Breast epithelium (tissue), 4 donors: ENCODE results near the gene OSBPL1A. TPM values are rescaled to one million over a fixed set of nuclear protein-coding genes. Genes with fewer than 3 reads are reported as not detected.

Experiments
- DNase-seq, 2 donors: peaks; one replicate each; pipeline ENCODE4 v3.0.0-alpha.2; 2019; ENCODE audit warnings: low spot score in 2 of 2
- H3K27ac ChIP-seq, 2 donors: fragments of 200-600 bp; sonication (generic) in 1 of 2; one replicate each; pipeline ENCODE4 v1.5.1; 2016 to 2019; ENCODE audit warnings: mild to moderate bottlenecking in 1 of 2
- H3K27me3 ChIP-seq, 2 donors: fragments of 200-600 bp; sonication (generic) in 1 of 2; one replicate each; pipeline versions ENCODE4 v1.5.1 to v1.6.0; 2017 to 2019; ENCODE audit warnings: control low read depth in 1 of 2, mild to moderate bottlenecking in 1 of 2
- H3K36me3 ChIP-seq: fragments of 200-600 bp; one replicate; pipeline ENCODE4 v1.5.1; 2019
- H3K4me1 ChIP-seq, 2 donors: fragments of 200-600 bp; sonication (generic); one replicate each; pipeline ENCODE4 v1.5.1; 2016 to 2019; ENCODE audit warnings: control low read depth in 1 of 2
- H3K4me3 ChIP-seq, 3 donors: fragments of 200-600 bp; sonication (generic); 1 replicate in 2 of 3; 2 replicates in 1 of 3; pipeline ENCODE4 v1.5.1; 2016 to 2019; ENCODE audit warnings: mild to moderate bottlenecking in 3 of 3, moderate library complexity in 2 of 3
- H3K9me3 ChIP-seq, 2 donors: fragments of 200-600 bp; sonication (generic) in 1 of 2; one replicate each; pipeline ENCODE4 v1.5.1; 2016 to 2019; ENCODE audit warnings: control low read depth in 1 of 2
- CTCF ChIP-seq, 3 donors: fragments of 450-650 bp; IDR thresholded peaks; one replicate each; pipeline ENCODE4 v1.5.1; 2016 to 2017; ENCODE audit warnings: antibody characterized with exemption in 3 of 3, mild to moderate bottlenecking in 3 of 3, moderate library complexity in 3 of 3
- POLR2A ChIP-seq: fragments of 450-650 bp; IDR thresholded peaks from one replicate; pipeline ENCODE4 v1.6.1; 2016; ENCODE audit warnings: antibody characterized with exemption, mild to moderate bottlenecking, moderate library complexity
- POLR2AphosphoS5 ChIP-seq, 3 donors: sonication (generic); formaldehyde crosslinking; IDR thresholded peaks; one replicate each; pipeline ENCODE4 v1.6.1; 2017; ENCODE audit warnings: antibody characterized with exemption in 3 of 3
- intact Hi-C: fragments of 100-400 bp; cut with DNase I; formaldehyde crosslinking; loops from one replicate; pipeline ENCODE4 v1.15.1; 2023; ENCODE audit warnings: low total_unique reads
- total RNA-seq, 3 donors: library from RNA; depleted of rRNA; stranded (reverse); fragments of >200 nt; gene quantifications; one replicate each; pipeline ENCODE4 v1.1.0, GENCODE V29; 2016

OSBPL1A gene
- total RNA-seq, 3 donors from 2014 or later, result 61.1 to 84.3 (median 77.0) TPM

GRCh38 chr18:24319757-24320156, 77.9 kb downstream of the OSBPL1A start:
- DNase-seq, result no peak
- Histone ChIP-seq H3K36me3 (no peaks in the 10 kb centered on the region), H3K9me3 (no peaks in the 10 kb centered on the region), H3K4me3 (no peak overlapping the region), H3K27ac (no peak overlapping the region), H3K27me3 (no peaks in the 10 kb centered on the region), H3K4me1 (no peaks in the 10 kb centered on the region)
- intact Hi-C loops, result no loop called here
- TF ChIP-seq POLR2AphosphoS5 (IDR thresholded peaks at IDR 0.05) (no peak), POLR2A (no peak), CTCF (IDR thresholded peaks at IDR 0.05) (no peak)

GRCh38 chr18:24317370-24317769, 80.3 kb downstream of the OSBPL1A start:
- TF ChIP-seq POLR2A, result no peak
- TF ChIP-seq CTCF (IDR thresholded peaks at IDR 0.05), result no peak
- no peak for TF ChIP-seq POLR2AphosphoS5 (IDR thresholded peaks at IDR 0.05)
- DNase-seq, result no peak
- Histone ChIP-seq H3K9me3 (no peaks in the 10 kb centered on the region), H3K4me3 (no peak overlapping the region), H3K27ac (no peak overlapping the region), H3K4me1 (no peaks in the 10 kb centered on the region), H3K36me3 (no peaks in the 10 kb centered on the region), H3K27me3 (no peaks in the 10 kb centered on the region)
- intact Hi-C loops, result no loop called here

DNA sequence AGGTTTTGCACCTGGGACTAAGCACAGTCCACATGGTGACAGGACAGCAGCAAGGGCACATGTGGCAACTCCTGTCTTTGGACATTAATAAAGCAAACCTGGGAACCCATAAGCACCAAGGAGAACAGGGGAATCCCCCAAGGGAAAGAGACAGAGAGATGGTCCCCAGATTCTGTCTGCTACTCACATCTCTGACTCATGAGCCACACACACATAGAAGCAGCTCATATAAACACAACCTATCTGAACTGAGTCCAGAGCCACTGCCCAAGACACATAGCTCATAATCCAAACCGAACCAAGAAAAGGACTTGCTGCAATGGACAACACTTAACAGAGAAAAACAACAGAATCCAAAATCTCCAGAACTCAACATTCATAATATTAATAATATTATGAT, 82.5 kb downstream of the OSBPL1A start:
- TF ChIP-seq CTCF (IDR thresholded peaks at IDR 0.05) (no peak), POLR2AphosphoS5 (IDR thresholded peaks at IDR 0.05) (no peak), POLR2A (no peak)
- H3K27me3 ChIP-seq, result no peaks in the 10 kb centered on the region

DNA sequence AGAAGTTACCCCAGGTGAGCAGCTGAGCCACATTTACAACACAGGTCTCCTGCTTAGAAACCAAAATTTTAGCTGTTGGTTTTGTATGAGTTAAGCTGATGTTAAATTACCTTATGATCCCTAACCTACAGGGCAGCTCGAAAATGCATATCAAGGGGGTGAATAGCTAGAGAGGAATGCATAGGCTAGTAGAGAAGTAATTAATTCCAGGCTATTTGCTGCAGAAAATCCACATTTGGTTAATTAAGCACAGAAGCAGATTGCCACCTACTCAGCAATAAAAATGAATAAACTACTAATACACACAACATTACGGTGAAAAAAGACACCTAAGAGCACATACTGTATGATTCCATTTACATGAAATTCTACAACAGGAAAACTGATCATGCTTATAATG, 91.4 kb downstream of the OSBPL1A start:
- DNase-seq, result no peak
- Histone ChIP-seq H3K4me1 (no peaks in the 10 kb centered on the region), H3K27me3 (no peaks in the 10 kb centered on the region), H3K36me3 (no peaks in the 10 kb centered on the region), H3K4me3 (no peak overlapping the region), H3K27ac (no peak overlapping the region), H3K9me3 (no peaks in the 10 kb centered on the region)
- intact Hi-C loops, result no loop called here
- TF ChIP-seq POLR2A (no peak), CTCF (IDR thresholded peaks at IDR 0.05) (no peak), POLR2AphosphoS5 (IDR thresholded peaks at IDR 0.05) (no peak)

More for the DNA sequence above, 82.5 kb downstream of the OSBPL1A start:
- intact Hi-C loops, result no loop called here
- DNase-seq, result no peak
- H3K4me1 ChIP-seq, result no peaks in the 10 kb centered on the region
- H3K9me3 ChIP-seq, result no peaks in the 10 kb centered on the region
- H3K4me3 ChIP-seq, result no peak overlapping the region
- H3K36me3 ChIP-seq, result no peaks in the 10 kb centered on the region
- H3K27ac ChIP-seq, result no peak overlapping the region

DNA sequence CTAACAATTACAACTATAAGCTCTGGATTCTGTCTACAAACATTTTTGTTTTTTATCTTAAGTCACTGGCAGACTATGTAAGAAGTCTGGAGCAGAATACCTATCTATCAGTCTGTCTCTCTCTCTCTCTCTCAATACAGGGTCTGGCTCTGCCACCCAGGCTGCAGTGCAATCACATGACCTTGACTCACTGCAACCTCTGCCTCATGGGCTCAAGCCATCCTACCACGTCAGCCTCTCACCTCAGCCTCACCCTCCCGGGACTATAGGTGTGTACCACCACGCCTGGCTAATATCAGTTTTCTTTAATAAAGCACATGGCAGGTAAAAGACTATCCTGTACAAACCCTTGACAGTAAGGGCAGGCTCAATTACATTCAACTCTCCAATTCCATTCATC, 96.9 kb downstream of the OSBPL1A start:
- H3K4me3 ChIP-seq, result no peak overlapping the region
- H3K4me1 ChIP-seq, result no peaks in the 10 kb centered on the region
- TF ChIP-seq CTCF (IDR thresholded peaks at IDR 0.05), result no peak
- TF ChIP-seq POLR2AphosphoS5 (IDR thresholded peaks at IDR 0.05), result no peak
- no peak for TF ChIP-seq POLR2A
- intact Hi-C loops, result no loop called here
- H3K27ac ChIP-seq, result no peak overlapping the region
- no peaks in the 10 kb centered on the region for H3K27me3 ChIP-seq
- no peaks in the 10 kb centered on the region for H3K36me3 ChIP-seq
- no peaks in the 10 kb centered on the region for H3K9me3 ChIP-seq
- DNase-seq, result no peak
